ENCODE results near the gene ACTN3. TPM values are rescaled to one million over a fixed set of nuclear protein-coding genes. Genes with fewer than 3 reads are reported as not detected.

Gene ACTN3
- total RNA-seq, 3 donors from 2014 or later = under 0.01 to 0.16 TPM; not detected in 1

- H3K27me3 ChIP-seq = no peaks in the 10 kb centered on the region
- H3K27ac ChIP-seq = peak within 1 kb of the TSS; percentile 56 to 83
- no peaks in the 10 kb centered on the region for H3K4me1 ChIP-seq
- TF ChIP-seq CTCF (IDR thresholded peaks at IDR 0.05) = no peak
- no peak for TF ChIP-seq POLR2A (IDR thresholded peaks at IDR 0.05)
- peak in 2 of 3 donors; percentile 46 to 63 for TF ChIP-seq POLR2AphosphoS5 (IDR thresholded peaks at IDR 0.05)
- no peaks in the 10 kb centered on the region for H3K9me3 ChIP-seq
- peak within 1 kb of the TSS; percentile 76 to 92 (median 79) for H3K4me3 ChIP-seq
- intact Hi-C loops (cut with DNase I; ENCODE audit: low total_unique reads) = no loop called here
- no peaks in the 10 kb centered on the region for H3K36me3 ChIP-seq
- peak; percentile 94 to 95 for DNase-seq (ENCODE audit: low spot score in 2 of 2)
Observed at GRCh38 chr11:66545701-66546367, 869 bp upstream of the ACTN3 start, which contains the start of gene ZDHHC24. ZDHHC24 (minus strand) TSS chr11:66546048; CDS start chr11:66546003, 45 bp downstream.

GRCh38 chr11:66546966-66547661 lies 411 bp downstream of the ACTN3 start:
- Histone ChIP-seq H3K9me3 (no peaks in the 10 kb centered on the region), H3K36me3 (no peaks in the 10 kb centered on the region), H3K4me3 (peak overlapping the region; percentile 76 to 92 (median 79)), H3K27me3 (no peaks in the 10 kb centered on the region), H3K27ac (peak overlapping the region in 1 of 2 donors; percentile 44), H3K4me1 (no peaks in the 10 kb centered on the region)
- DNase-seq (ENCODE audit: low spot score in 2 of 2) = no peak
- intact Hi-C loops (cut with DNase I; ENCODE audit: low total_unique reads) = no loop called here
- TF ChIP-seq CTCF (IDR thresholded peaks at IDR 0.05) = no peak
- no peak for TF ChIP-seq POLR2AphosphoS5 (IDR thresholded peaks at IDR 0.05)
- no peak for TF ChIP-seq POLR2A (IDR thresholded peaks at IDR 0.05)

GRCh38 chr11:66547662-66548009 lies 933 bp downstream of the ACTN3 start:
- H3K9me3 ChIP-seq = no peaks in the 10 kb centered on the region

GRCh38 chr11:66548041-66548440 lies 1.3 kb downstream of the ACTN3 start:
- no peaks in the 10 kb centered on the region for H3K27me3 ChIP-seq
- H3K27ac ChIP-seq = no peak overlapping the region
- no peaks in the 10 kb centered on the region for H3K4me1 ChIP-seq
- intact Hi-C loops (cut with DNase I; ENCODE audit: low total_unique reads) = no loop called here
- no peaks in the 10 kb centered on the region for H3K36me3 ChIP-seq
- H3K9me3 ChIP-seq = no peaks in the 10 kb centered on the region
- TF ChIP-seq POLR2AphosphoS5 (IDR thresholded peaks at IDR 0.05) (no peak), CTCF (IDR thresholded peaks at IDR 0.05) (no peak)
- no peak overlapping the region for H3K4me3 ChIP-seq
- no peak for DNase-seq (ENCODE audit: low spot score in 2 of 2)

More at GRCh38 chr11:66547662-66548009, 933 bp downstream of the ACTN3 start:
- Histone ChIP-seq H3K36me3 (no peaks in the 10 kb centered on the region), H3K4me1 (no peaks in the 10 kb centered on the region), H3K27me3 (no peaks in the 10 kb centered on the region), H3K4me3 (no peak overlapping the region), H3K27ac (peak overlapping the region in 1 of 2 donors; percentile 44)
- no peak for DNase-seq (ENCODE audit: low spot score in 2 of 2)
- intact Hi-C loops (cut with DNase I; ENCODE audit: low total_unique reads) = no loop called here
- TF ChIP-seq CTCF (IDR thresholded peaks at IDR 0.05) (no peak), POLR2AphosphoS5 (IDR thresholded peaks at IDR 0.05) (no peak), POLR2A (IDR thresholded peaks at IDR 0.05) (no peak)

Measured in breast epithelium (tissue), 4 donors.